Measurements from ENCODE around the gene ADGRL3. TPM values are rescaled to one million over a fixed set of nuclear protein-coding genes. Genes with fewer than 3 reads are reported as not detected.
"Not testable (repeated sequence)": the region's sequence is repeated elsewhere in the genome, so short reads cannot be mapped to it uniquely, and the experiment has no call there.

Gene ADGRL3
- polyA plus RNA-seq, 4 donors = 24.8 to 61.0 (median 30.1) TPM

DNA sequence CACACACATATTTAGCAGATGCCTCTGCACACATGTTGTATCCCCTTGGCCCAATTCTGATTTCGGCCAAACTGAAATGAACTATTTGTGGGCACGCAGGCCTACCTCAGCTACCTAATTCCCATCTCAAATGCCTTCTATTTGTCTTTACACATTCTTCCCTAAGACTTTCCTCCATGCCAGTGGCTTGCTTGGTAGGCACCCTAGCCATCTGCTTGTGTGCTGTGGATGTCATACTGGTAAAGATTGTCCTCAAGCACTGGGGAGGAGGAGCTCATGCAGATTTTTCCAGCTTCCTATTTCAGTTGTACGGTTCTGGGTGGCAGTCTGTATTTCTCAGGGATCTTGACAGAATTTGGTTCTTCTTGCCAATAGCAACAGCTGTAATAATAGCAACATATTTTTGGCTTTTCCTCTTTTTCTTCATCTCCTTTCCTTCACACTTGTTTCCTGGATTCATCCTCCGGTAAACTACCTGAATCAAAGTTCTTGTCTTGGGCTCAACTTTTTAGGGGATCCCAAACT, 514.3 kb downstream of the ADGRL3 start:
- no peak for DNase-seq (ENCODE audit: low read depth in 4 of 4, low spot score in 3 of 4)

DNA sequence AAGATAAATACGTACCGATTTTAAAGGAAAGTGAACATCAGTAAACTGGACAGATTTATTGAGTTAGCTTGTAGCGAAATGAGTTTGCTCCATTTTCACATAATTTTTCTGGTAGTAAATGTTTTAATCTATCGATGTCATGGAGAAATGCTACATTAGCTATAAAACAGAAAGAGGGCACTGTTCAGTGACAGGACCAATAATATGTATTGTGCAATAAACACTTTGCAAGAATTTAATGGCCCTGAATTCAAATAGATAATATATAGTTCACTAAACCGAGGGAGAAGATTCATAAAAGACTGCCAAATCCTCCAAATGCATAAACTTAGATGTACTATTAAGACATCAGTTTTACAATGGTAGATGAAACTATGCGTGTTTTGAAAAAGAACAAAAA, 516.3 kb downstream of the ADGRL3 start:
- DNase-seq (ENCODE audit: low read depth in 4 of 4, low spot score in 3 of 4) = no peak

GRCh38 chr4:61723492-61723891, 523.4 kb downstream of the ADGRL3 start:
- no peak for DNase-seq (ENCODE audit: low read depth in 4 of 4, low spot score in 3 of 4)

DNA sequence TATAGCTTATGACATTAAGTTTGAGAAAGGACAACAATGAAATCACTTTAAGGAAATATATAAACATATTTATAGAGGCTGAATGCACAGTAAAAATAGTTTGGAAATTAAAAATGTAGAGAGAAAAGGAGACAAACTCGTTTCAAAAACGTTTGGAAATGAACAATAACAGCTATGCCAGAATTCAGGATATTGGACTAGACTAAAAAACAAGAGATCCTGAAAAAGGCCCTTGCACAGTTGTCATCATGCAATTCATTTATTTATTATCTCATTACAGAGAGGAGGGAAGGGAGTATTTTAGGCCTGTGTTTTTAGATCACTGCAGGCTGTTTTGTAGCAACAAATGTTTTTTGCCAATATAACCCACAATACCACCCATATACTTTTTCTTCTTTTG, 527.2 kb downstream of the ADGRL3 start:
- DNase-seq (ENCODE audit: low read depth in 4 of 4, low spot score in 3 of 4) = no peak

- no peak for DNase-seq (ENCODE audit: low read depth in 4 of 4, low spot score in 3 of 4)
Measured at GRCh38 chr4:61734409-61734808, 534.3 kb downstream of the ADGRL3 start.

DNA sequence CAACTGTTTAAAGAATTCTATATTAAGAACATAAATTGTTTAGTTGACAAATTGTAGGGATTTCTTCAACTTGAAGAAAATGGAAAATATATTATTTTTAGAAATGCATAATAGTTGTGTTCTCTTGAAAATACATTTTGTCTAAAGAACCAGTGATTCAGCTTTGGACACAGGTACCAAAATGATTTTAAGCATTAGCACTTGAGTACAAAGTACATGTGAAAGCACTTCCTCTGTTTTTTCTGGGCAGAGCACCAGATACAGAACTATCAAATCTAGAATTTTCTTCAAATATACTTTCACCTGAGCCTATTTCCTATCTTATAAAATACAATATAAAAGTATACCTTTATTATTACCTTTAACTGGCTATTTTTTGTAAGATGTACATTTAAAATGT, 539.8 kb downstream of the ADGRL3 start:
- DNase-seq (ENCODE audit: low read depth in 4 of 4, low spot score in 3 of 4) = no peak

DNA sequence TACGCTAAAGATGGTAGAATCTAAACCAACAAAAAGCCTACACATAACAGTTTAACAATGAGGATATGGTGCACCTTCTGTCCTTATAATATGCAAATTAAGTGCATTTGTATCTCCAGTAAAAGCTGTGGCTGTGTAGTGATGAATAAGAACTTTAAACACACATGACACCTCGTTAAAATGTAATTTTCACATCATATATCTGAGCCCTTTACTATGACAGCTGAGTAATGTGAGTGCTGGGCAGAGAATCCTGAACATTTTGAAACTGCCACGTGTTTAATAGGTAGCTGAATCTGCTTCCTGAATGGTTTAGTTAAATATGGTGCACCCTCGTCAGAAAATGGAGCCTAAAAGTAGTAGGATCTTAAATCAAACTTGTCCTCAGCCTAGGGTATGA, 540.8 kb downstream of the ADGRL3 start:
- no peak for DNase-seq (ENCODE audit: low read depth in 4 of 4, low spot score in 3 of 4)

DNA sequence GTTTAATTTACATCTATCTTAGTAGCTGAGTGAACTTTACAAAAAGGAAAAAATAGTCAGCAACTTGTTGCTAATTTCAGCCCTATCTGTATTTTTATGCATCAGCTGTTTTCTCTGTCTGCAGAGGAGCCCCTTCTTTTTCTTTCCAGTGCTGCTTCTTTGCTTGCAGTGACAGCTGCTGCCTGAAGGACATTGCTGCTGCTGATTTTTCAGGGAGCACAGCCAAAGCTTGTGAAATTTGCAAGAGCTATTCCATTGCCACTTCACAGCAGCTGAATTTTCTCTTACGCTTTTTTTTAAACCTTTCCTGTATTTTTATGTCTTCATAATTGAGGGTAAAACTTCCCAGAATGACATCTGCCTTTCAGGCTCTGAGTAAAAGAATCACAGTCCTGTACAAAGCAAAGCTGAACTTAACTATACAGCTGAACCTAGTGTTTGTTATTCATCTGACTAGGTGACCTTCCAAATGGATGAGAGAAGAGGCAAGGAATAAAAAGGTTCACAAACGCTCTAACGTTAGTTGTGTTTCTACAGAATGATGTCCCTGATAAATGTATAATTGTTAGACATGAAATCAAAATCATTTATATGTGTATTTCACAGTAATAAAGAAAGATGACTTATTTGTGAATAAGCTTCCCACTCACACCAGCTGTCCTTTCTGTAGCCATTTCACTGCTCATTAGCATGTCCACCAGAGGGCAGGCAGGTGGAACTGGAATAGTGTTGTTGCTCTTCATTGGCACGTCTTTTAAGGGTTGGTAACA, 541.4 kb downstream of the ADGRL3 start:
- peak in 3 of 4 donors; percentile 24 to 44 (median 30) for DNase-seq (ENCODE audit: low read depth in 4 of 4, low spot score in 3 of 4)

- no peak for DNase-seq (ENCODE audit: low read depth in 4 of 4, low spot score in 3 of 4)
Measured at GRCh38 chr4:61750810-61751209, 550.7 kb downstream of the ADGRL3 start.

- no peak for DNase-seq (ENCODE audit: low read depth in 4 of 4, low spot score in 3 of 4)
Measured at GRCh38 chr4:61752617-61753016, 552.5 kb downstream of the ADGRL3 start.

- no peak for DNase-seq (ENCODE audit: low read depth in 4 of 4, low spot score in 3 of 4)
Measured at GRCh38 chr4:61753739-61754138, 553.6 kb downstream of the ADGRL3 start.

DNA sequence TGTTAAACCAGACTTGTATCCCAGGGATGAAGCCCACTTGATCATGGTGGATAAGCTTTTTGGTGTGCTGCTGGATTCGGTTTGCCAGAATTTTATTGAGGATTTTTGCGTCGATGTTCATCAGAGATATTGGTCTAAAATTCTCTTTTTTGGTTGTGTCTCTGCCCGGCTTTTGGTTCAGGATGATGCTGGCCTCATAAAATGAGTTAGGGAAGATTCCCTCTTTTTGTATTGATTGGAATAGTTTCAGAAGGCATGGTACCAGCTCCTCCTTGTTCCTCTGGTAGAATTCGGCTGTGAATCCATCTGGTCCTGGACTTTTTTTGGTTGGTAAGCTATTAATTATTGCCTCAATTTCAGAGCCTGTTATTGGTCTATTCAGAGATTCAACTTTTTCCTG, 556.8 kb downstream of the ADGRL3 start:
- not testable (repeated sequence) for DNase-seq (ENCODE audit: low read depth in 4 of 4, low spot score in 3 of 4)

- DNase-seq (ENCODE audit: low read depth in 4 of 4, low spot score in 3 of 4) = not testable (repeated sequence)
Measured at GRCh38 chr4:61757983-61758382, 557.9 kb downstream of the ADGRL3 start.

DNA sequence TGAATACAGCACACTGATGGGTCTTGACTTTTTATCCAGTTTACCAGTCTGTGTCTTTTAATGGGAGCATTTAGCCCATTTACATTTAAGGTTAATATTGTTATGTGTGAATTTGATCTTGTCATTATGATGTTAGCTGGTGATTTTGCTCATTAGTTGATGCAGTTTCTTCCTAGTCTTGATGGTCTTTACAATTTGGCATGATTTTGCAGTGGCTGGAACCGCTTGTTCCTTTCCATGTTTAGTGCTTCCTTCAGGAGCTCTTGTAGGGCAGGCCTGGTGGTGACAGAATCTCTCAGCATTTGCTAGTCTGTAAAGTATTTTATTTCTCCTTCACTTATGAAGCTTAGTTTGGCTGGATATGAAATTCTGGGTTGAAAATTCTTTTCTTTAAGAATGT, 558.5 kb downstream of the ADGRL3 start:
- DNase-seq (ENCODE audit: low read depth in 4 of 4, low spot score in 3 of 4) = not testable (repeated sequence)

GRCh38 chr4:61759245-61759644, 559.1 kb downstream of the ADGRL3 start:
- DNase-seq (ENCODE audit: low read depth in 4 of 4, low spot score in 3 of 4) = not testable (repeated sequence)

DNA sequence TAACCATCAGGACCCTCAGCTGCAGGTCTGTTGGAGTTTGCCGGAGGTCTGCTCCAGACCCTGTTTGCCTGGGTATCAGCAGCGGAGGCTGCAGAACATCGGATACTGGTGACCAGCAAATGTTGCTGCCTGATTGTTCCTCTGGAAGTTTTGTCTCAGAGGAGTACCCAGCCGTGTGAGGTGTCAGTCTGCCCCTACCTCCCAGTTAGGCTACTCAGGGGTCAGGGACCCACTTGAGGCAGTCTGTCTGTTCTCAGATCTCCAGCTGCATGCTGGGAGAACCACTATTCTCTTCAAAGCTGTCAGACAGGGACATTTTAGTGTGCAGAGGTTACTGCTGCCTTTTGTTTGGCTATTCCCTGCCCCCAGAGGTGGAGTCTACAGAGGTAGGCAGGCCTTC, 559.8 kb downstream of the ADGRL3 start:
- DNase-seq (ENCODE audit: low read depth in 4 of 4, low spot score in 3 of 4) = not testable (repeated sequence)

- no peak for DNase-seq (ENCODE audit: low read depth in 4 of 4, low spot score in 3 of 4)
Measured at GRCh38 chr4:61760820-61761219, 560.7 kb downstream of the ADGRL3 start.

DNA sequence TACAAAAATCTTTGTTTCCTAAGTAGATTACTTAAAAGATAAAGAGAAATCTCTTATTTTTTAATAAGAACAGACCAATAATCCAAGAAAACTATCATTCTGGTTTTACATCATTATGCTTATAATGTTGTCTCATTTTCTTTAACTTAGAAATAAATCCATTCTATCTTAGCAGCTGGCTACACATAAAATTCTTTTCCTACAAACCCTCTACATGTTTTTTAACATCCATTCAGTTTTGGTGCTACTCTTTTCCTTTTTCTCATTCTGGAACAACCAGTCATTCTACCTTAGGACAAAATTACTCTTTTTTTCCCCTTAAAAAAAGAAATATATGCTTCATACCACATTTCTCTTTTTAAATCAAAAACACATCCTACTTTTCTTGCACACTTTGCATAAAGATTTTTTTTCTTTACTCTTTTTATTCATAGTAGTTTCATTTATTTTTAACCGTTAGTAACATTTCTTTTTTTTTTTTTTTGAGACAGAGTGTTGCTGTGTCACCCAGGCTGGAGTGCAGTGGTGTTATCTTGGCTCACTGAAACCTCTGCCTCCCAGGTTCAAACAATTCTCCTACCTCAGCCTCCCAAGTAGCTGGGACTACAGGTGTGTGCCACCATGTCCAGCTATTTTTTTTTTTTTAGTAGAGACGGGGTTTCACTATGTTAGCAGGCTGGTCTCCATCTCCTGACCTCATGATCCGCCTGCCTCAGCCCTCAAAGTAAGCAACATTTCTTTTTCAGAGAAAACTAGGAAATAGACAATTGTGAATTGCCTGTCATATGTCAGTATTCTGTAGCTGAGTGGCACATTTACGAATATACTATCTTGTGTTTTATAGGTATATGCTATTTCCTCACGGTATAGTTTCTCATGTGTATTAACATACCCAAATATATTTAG, 562.8 kb downstream of the ADGRL3 start:
- DNase-seq (ENCODE audit: low read depth in 4 of 4, low spot score in 3 of 4) = no peak

DNA sequence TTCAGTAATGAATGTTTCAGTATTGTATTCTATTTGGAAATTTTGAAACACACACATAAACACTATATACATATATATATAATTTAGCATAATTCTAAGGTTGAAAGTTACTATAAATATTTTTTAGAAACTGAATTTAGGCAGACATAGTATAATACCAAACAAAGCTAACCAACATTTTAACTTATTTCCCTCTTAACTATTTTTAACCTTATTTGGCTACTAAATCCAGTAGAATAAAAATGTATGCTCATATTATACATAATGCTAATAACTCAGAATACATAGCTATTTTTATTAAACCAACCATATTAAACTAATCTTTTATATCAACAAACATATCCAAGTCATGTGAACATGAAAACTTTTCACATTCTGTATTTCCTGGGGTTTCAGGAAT, 563.6 kb downstream of the ADGRL3 start:
- no peak for DNase-seq (ENCODE audit: low read depth in 4 of 4, low spot score in 3 of 4)

- DNase-seq (ENCODE audit: low read depth in 4 of 4, low spot score in 3 of 4) = not testable (repeated sequence)
Measured at GRCh38 chr4:61764090-61764489, 564.0 kb downstream of the ADGRL3 start.

GRCh38 chr4:61769444-61770167, 569.5 kb downstream of the ADGRL3 start:
- DNase-seq (ENCODE audit: low read depth in 4 of 4, low spot score in 3 of 4) = not testable (repeated sequence)

Measured in left renal pelvis (tissue), 4 donors.